ENCODE measurements around the gene CENPX.
A peak's percentile ranks its signal among the peaks of the same experiment; 100 is the strongest.
"Not testable (repeated sequence)": the region's sequence is repeated elsewhere in the genome, so short reads cannot be mapped to it uniquely, and the experiment has no call there.

CENPX gene

GRCh38 chr17:81994593-81995462, 27.9 kb downstream of the CENPX start:
- intact Hi-C loops (cut with DNase I), result no loop called here
- peak in 2 of 42 donors; percentile 36 to 46 for DNase-seq

GRCh38 chr17:81993729-81994592, 28.7 kb downstream of the CENPX start:
- intact Hi-C loops (cut with DNase I), result no loop called here
- DNase-seq, result peak in 10 of 42 donors; percentile 24 to 56 (median 36)

GRCh38 chr17:81992306-81993102, 30.2 kb downstream of the CENPX start:
- intact Hi-C loops (cut with DNase I), result no loop called here
- no peak for DNase-seq

- DNase-seq, result peak in 41 of 42 donors; percentile 38 to 85 (median 67)
- intact Hi-C loops (cut with DNase I), result no loop called here
Measured at GRCh38 chr17:81991684-81992305, 30.9 kb downstream of the CENPX start.

GRCh38 chr17:81990836-81991683, 31.6 kb downstream of the CENPX start:
- no peak for DNase-seq
- intact Hi-C loops (cut with DNase I), result no loop called here

- DNase-seq, result no peak
- intact Hi-C loops (cut with DNase I), result no loop called here
Measured at GRCh38 chr17:81987161-81987770, 35.4 kb downstream of the CENPX start.

GRCh38 chr17:81986606-81987005, 36.1 kb downstream of the CENPX start:
- intact Hi-C loops (cut with DNase I), result no loop called here
- DNase-seq, result no peak

GRCh38 chr17:81984773-81985410, 37.8 kb downstream of the CENPX start:
- DNase-seq, result no peak
- intact Hi-C loops (cut with DNase I), result no loop called here

- DNase-seq, result no peak
- intact Hi-C loops (cut with DNase I), result no loop called here
Measured at GRCh38 chr17:81983639-81984373, 38.9 kb downstream of the CENPX start.

- DNase-seq, result no peak
- intact Hi-C loops (cut with DNase I), result no loop called here
Measured at GRCh38 chr17:81983011-81983638, 39.6 kb downstream of the CENPX start.

- DNase-seq, result not testable (repeated sequence)
Measured at GRCh38 chr17:81981511-81981910, 41.2 kb downstream of the CENPX start.

GRCh38 chr17:81980707-81981343, 41.9 kb downstream of the CENPX start:
- DNase-seq, result no peak
- intact Hi-C loops (cut with DNase I), result no loop called here

More at GRCh38 chr17:81981511-81981910, 41.2 kb downstream of the CENPX start:
- intact Hi-C loops (cut with DNase I), result not testable (repeated sequence)

- intact Hi-C loops (cut with DNase I), result no loop called here
- DNase-seq, result no peak
Measured at GRCh38 chr17:81980122-81980521, 42.6 kb downstream of the CENPX start.

GRCh38 chr17:81978524-81979298, 44.0 kb downstream of the CENPX start:
- no peak for DNase-seq
- intact Hi-C loops (cut with DNase I), result loop anchor here (5.0 kb wide), 1 partner anchor 44 kb away; the partner anchor contains the start of genes CENPX and LRRC45

All from head of caudate nucleus (tissue), 42 donors.